AG20443 (cell line): ENCODE measurements around the gene C1orf50.
A peak's percentile ranks its signal among the peaks of the same experiment; 100 is the strongest.
"Not testable (repeated sequence)": the region's sequence is repeated elsewhere in the genome, so short reads cannot be mapped to it uniquely, and the experiment has no call there.

Source experiments
- DNase-seq: peaks from one replicate; pipeline ENCODE4 v3.0.0; 2012; ENCODE audit warnings: low spot score, mixed read lengths

Gene C1orf50

DNA sequence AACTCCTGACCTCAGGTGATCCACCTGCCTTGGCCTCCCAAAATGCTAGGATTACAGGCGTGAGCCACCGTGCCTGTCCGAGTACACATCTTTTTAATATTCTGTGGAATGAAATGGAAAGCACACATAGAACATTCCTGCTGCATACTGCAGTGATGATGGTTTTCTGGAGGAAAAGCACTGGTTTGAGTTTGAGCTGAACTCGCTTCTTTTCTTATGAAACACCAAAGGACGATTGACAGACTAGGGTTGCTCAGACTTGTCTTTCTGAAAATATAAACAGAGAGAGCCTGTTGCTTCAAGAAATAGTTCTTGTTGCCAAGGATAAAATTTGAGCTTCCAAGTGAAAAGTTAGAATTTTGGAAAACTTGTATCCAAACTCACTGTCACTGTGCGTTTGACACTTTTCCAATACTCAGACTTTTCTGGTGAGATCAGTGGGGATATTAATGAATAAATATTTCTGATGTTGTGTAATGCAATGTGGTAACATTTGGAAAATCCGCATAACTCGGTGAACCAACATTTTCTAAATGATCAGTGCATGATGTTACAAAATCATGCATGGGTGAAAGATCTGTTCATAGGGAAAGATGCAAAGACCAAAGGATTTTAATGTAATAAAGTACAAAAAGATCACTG lies 34.9 kb downstream of the C1orf50 start:
- peak; percentile 54 for DNase-seq

DNA sequence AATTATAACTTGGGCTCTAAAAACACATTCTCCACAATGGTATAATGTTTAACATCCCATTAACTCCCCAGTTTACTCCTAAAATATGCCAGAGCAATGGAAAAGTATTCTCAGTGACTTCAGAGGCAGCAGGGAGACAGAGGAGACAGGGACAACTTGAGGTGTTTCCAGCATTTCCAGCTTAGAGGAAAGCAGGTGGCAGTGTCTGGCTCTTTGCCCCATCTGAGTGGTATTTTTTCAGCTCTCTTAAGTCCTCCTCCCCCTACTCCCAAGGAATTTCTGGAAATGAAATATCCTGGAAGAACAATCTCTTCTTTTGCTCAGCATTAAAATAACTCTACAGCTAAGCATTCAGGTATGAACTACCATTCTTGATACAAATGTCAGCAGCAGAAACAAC lies 39.1 kb downstream of the C1orf50 start:
- no peak for DNase-seq

DNA sequence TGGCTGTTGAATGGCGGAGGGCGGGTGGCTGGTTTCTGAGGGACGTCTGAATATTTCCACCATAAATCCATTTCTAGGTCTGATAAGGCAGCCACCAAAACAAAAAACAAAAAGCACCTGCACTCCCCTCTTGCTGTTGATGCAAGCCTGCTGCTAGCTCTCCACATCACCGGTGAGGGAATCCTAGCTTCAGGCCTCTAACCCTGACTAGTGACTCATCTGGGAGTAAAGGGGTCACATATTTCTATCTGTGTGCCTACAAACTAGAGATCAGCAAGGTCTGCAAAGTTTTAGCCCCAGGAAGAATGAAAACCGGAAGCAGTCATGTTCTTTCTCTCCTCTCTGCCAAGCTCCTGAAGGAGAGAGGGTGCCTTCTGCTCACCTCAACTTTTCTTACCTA lies 39.5 kb downstream of the C1orf50 start:
- DNase-seq: no peak

- DNase-seq: no peak
These were observed 40.1 kb downstream of the C1orf50 start for GRCh38 chr1:42807056-42807668.

GRCh38 chr1:42814815-42815214 lies 47.8 kb downstream of the C1orf50 start:
- DNase-seq: not testable (repeated sequence)

DNA sequence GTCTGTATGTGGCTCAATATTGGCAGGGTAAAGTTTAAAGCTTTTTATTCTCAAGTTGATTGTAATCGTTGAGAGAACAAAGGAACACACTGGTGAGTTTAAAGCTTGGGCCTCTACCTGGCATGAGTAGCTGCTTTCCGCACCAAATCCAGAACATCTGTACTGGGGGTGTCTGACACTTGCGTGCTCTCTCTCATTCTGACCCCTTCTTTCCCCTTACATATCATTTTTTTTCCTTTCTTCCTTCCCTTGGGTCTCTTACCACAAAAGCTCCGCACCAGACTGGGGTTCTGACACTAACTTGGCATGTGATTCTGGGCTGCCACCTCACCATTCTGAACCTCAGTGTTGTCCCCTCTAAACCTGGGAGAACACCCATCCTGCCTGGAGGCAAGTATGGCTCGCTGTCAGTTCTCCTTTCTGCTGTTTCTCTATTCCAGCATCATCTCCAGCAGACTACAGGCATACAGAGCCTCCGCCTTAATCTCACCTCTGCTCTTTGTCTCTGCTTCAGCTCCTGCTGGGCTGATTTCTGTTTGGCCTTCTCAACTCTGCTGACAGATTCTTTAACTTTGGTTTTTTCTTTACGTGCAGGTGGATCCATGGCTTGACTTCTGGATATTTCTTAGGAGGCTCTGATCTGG lies 49.0 kb downstream of the C1orf50 start:
- DNase-seq: no peak

DNA sequence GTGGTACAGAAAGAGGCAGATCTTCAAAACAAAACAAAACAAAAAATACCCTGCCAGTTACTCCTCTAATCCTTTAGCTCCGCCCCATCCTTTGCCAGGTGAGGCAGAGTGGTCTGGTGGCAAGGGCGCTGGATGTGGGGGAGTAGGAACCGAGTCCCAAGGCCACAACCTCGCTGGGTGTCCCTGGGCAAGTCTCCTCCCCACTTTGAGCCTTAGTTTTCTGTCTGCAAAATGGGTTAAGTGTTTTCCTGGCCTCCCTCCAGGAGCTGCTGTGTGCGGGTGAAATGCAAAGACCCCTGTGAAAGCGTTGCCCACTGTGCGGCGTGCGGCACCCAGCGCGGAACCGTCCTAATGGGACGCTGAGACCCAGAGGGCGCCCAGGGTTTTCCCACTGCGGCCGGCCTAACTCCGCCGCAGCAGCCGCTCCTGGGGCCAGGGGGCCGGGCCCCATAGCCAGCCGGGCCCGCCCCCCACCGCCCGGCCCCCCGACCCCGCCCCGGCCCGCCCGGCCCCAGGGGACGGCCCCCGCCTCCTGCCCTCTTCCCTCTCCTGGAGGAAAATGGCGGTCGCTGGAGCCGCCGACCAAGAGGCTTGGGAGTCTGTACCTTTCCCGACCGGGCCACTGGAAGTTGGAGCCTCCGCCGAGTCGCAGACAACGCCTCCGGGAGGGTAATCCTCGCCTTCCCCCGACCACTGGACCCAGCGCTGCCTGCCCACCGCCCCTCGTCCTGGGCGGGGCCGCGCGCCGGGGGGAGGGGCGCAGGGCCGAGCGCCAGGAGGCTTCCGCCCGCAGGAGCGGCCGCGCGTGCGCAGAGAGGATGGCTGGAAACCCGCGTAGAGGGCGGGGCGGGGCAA lies 49.8 kb downstream of the C1orf50 start, which contains the start of the genes ERMAP and SVBP:
Gene ERMAP (plus strand): TSS at position 538 of the 855 bp plus-strand sequence. CDS start 13,327 bp downstream, outside the sequence.
Gene SVBP (minus strand): TSS at position 813 of the 855 bp plus-strand sequence. CDS start 853 bp downstream, outside the sequence.
- peak; percentile 99 for DNase-seq

DNA sequence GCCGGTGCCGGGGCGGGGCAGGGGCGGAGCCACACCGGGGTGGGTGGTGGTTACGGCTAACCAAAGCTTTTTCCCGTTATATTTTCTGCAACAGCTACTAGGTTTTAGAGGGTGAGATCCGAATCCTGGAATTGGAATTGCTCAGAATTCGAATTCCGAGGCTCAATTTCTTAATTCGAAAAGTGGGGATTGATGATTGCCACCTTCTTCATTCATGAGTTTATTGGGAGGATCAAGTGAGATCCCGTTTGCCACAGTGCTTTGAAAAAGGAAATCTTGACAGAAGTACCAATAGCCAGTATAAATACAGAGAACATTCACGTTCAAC lies 50.4 kb downstream of the C1orf50 start:
- DNase-seq: no peak

GRCh38 chr1:42817976-42818375 lies 50.9 kb downstream of the C1orf50 start:
- DNase-seq: no peak

GRCh38 chr1:42820813-42821212 lies 53.8 kb downstream of the C1orf50 start:
- DNase-seq: no peak

DNA sequence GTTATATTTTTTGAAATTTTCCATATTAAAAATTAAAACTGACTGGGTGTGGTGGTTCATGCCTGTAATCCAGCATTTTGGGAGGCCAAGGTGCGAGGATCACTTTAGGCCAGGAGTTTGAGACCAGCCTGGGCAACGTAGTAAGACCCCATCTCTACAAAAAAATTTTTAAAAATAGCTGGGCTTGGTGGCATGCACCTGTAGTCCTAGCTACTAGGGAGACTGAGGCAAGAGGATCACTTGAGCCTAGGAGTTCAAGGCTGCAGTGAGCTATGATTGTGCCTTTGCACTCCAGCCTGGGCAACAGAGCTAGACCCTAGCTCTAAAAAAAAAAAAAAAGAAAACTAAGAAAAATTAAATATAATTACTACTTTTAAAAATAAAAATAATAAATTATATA lies 54.6 kb downstream of the C1orf50 start:
- no peak for DNase-seq

GRCh38 chr1:42822800-42823392 lies 55.8 kb downstream of the C1orf50 start:
- peak; percentile 28 for DNase-seq

- DNase-seq: no peak
These were observed 57.5 kb downstream of the C1orf50 start for GRCh38 chr1:42824481-42825035.

DNA sequence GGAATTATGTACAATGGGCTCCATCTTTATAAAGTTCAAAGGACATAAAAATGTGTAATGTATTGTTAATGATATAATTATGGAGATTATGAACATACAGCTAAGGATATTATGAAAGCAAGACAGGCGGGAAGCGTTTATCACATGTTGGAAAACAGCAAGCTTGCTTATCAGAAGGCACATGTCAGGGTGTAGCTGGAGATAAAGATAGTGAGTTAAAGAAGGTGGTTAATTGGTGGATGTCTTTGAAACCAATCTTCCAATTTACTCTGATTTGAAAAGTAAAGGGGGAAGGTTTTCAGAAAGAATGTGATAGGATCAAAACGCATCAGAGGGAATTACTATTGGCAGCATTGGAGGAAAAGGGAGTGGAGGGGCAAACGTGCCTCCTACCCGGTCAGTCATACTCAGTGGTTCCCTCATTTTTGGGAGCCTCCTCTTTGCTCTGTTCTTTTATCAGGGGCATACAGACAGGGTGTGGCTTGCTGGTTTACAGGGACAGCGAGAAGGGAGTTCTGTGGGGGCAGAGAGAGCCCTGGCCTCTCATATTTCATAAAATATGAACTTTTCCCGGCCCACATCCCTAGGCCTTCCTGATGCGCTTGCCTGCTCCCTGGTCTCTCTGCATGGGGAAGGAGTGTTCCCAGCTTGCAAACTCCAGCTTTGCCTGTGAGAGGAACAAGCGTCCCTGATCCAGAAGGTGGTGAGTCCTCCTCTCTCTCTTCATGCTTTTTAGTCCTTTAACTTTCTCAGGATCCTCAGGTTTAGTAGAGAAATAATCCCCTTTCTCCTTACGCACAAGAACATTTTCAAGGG lies 58.2 kb downstream of the C1orf50 start:
- DNase-seq: no peak
